Stomach (tissue), 4 donors: ENCODE data around the gene TMEM59L.

Source experiments
- EP300 ChIP-seq: sonication (generic); formaldehyde crosslinking; IDR thresholded peaks from one replicate; pipeline ENCODE4 v1.6.1; 2017; ENCODE audit warnings: antibody characterized with exemption
- POLR2A ChIP-seq, 4 donors: fragments of 450-650 bp; IDR thresholded peaks; one replicate each; pipeline ENCODE4 v1.6.1; 2016; ENCODE audit warnings: antibody characterized with exemption in 4 of 4, control low read depth in 2 of 4, mild to moderate bottlenecking in 1 of 4, moderate library complexity in 1 of 4
- TF ChIP-seq, protein P1 (sequence below), 7 experiments: fragments of 450-650 bp in 4 of 7; fragments of 200-600 bp in 3 of 7; sonication (generic) in 3 of 7; IDR thresholded peaks; one replicate each; pipeline ENCODE4 v1.5.1; 2016 to 2019; ENCODE audit warnings: antibody characterized with exemption in 7 of 7, control low read depth in 2 of 7, mild to moderate bottlenecking in 1 of 7

DNA sequence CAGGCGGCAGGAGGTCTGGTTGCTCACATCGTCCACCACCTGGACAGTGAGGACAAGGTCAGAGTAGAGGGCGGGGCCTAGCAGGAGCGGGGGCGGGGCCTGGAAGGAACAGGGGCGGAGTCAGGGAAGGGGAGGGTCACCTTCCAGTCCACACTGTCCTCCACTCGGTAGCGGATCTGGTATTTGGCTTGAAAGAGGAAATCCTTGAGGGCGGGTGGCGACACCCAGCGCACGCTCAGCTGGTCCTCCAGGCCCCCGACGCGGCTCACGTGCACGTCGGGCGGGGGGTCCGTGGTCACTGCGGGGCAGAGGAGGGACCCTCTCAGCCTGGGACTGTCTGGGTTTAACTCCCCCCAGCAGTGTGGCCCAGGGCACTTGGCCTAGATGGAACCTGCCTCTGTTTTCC, 15.9 kb upstream of the TMEM59L start:
- TF ChIP-seq, protein P1, sequence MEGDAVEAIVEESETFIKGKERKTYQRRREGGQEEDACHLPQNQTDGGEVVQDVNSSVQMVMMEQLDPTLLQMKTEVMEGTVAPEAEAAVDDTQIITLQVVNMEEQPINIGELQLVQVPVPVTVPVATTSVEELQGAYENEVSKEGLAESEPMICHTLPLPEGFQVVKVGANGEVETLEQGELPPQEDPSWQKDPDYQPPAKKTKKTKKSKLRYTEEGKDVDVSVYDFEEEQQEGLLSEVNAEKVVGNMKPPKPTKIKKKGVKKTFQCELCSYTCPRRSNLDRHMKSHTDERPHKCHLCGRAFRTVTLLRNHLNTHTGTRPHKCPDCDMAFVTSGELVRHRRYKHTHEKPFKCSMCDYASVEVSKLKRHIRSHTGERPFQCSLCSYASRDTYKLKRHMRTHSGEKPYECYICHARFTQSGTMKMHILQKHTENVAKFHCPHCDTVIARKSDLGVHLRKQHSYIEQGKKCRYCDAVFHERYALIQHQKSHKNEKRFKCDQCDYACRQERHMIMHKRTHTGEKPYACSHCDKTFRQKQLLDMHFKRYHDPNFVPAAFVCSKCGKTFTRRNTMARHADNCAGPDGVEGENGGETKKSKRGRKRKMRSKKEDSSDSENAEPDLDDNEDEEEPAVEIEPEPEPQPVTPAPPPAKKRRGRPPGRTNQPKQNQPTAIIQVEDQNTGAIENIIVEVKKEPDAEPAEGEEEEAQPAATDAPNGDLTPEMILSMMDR (IDR thresholded peaks at IDR 0.05), result no peak
- TF ChIP-seq EP300, result no peak
- TF ChIP-seq POLR2A (IDR thresholded peaks at IDR 0.05), result no peak
